Measurements from ENCODE around the gene NELFB. TPM values are rescaled to one million over a fixed set of nuclear protein-coding genes. Genes with fewer than 3 reads are reported as not detected.

Gene NELFB
- total RNA-seq, 1 donor from 2014 or later: 38.9 TPM

- DNase-seq (ENCODE audit: low spot score) (peak; percentile 63), ATAC-seq (no peak)
- intact Hi-C loops (cut with DNase I): no loop called here
Observed at GRCh38 chr9:137316012-137316981, 61.2 kb downstream of the NELFB start.

DNA sequence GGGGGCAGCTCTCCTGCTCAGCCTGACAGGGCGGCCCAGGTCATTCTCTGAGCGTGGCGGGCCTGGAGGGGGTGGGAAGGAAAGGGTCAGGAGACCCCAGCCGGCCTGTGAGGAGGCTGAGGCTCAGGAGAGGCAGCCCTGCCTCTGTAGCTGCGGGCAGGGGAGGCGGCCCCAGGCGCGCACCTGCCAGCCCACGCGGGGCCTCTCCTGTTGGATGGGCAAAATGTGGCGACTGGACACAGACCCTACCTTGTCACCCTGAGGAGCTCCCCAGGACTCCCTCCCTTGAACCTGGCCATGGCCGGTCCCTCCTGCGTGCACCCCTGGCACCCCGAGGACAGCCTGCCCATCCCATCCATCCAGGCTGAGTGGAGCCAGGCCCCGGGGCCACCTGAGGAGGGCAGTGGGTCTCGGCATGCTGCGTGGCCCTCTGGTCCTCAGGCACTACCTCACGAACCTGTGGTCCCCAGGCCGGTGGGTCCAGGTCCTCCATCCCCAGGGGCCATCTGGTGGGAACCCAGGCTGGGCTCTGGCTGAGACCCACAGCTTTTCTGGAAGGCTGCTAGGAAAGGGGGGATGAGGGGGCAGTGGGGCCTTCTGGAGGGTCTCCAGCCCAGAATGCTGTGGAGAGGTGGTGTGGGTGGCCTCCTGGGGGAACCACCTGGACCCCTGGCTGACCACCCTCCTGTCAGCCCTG, 62.0 kb downstream of the NELFB start:
- ATAC-seq (no peak), DNase-seq (ENCODE audit: low spot score) (no peak)
- intact Hi-C loops (cut with DNase I): no loop called here

DNA sequence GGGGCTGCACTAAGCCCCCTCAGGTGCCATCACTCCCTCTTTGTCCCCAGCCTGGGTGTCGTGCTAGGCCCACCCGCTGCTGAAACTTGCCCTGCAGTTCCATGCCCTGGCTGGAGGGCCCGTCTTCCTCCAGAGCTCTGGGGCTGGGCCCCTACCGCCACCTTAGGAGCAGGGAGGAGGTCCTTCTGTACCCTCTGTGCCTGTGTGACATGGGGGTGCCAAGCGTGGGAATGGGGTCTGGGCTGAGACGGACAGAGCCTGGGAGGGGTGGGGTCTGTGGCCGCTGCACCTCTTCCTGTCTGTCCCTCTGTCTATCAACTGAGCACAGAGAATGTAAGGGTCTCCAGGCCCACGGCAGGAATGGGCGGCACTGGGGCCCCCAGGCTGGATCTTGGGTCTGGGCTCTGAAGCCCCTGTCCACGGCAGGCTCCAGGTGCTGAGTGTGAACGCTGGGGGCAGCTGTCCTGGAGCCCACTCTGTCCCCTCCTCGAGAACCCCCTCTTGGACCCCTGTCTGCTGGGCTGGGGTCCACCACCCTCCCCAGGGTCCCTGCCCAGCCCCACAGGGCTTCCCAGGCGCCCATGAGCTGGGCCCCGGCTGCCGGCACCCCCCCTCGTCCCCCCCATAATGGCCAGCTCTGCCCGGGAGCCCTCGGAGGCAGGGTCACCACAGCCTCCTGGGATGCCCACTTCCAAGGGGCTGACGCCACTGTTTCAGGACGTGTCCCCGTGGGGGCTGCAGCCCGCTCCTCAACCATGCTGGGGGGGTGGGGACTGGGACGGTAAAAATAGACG, 62.8 kb downstream of the NELFB start:
- no peak for ATAC-seq
- DNase-seq (ENCODE audit: low spot score): no peak
- intact Hi-C loops (cut with DNase I): no loop called here

DNA sequence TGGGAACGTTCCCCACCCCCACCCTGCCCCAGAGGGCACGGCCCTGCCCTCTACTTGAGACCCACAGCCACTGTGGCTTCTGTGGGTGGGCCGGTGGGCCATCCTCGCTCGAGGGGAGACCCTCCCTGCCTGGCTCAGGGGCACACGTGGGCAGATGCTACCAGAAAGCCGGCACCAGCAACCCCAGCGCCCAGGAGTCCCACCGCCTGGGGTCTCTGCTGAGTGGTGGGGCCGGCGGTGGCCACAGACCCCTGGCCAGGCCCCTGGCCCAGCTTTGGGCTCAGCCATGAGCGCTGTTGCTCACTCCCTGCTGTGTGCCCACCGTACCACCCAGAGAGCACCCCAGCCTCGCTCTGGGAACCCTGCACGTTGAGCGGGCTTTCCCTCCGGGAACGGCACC, 63.5 kb downstream of the NELFB start:
- ATAC-seq (peak; percentile 5), DNase-seq (ENCODE audit: low spot score) (no peak)
- intact Hi-C loops (cut with DNase I): no loop called here

DNA sequence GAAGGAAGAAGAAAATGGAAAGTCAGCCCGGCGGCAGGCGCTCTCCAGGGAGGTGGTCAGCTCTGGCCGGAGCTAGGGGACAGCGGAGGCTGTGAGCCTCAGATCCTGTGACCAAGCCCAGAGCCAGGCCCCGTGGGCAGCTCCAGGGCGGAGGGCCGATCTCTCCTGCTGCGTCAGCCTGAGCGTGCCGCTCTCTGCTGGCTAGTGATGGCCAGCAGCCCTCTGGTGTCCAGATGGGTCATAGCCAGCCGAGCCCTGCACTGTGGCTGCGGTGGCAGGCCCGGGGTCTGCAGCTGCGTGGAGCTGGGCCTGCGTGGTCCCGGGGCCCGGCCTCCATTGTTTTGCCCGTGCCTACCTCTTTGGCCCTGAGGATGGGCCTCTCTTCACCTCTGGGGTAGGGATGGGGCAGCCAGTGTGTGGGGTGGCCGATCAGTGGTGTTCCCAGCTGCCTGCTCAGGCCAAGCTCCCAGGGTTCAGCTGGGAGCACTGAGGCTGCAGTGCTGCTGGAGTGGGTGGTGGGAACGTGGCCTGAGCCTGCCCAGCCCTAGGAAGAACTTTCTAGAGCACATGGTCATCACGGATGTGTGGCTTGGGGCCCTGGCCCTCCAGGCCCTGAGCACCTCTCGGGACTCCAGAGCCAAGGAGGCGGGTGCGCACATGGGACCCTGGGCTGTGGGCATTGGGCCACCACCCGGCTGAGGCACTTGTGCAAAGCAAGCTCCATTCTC, 64.0 kb downstream of the NELFB start:
- ATAC-seq: peak; percentile 66
- DNase-seq (ENCODE audit: low spot score): peak; percentile 68
- intact Hi-C loops (cut with DNase I): no loop called here

DNA sequence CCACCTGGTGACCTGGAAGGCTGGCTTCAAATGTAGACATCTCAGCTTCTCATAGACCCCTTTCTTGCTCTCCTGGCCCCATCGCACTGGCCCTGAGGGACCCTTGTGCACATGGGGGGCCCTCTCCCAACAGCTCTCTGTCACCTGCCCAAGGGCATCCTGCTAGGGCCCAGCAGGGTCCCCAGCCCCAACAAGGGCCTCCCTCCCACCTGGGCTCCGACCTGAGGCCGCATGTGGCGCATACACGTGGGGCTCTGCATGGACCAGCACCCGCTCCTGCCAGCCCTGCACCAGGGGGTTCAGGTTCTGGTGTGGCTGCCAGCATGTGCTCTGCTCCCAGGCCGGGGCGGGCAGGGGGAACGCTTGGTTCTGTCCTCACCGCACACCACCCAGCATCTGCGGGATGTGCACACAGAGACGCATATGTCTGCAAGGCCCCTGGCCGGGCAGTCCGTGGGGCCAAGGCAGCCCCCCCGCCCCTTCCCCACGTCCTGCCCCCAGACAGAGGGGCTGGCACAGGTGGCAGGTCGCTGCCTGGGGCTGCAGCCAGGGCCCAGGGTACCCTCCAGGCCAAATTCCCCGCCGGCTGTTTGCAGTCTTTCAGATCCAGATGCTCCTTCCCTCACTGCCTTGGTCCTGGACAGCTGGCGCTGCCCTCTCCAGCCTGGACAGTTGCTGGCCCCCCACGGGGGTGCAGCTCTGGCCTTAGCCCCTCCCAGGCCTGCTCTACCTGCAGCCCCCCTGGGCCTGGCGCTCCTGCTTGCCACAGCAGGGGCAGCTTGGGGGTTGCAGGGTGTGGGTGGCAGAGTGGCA, 64.8 kb downstream of the NELFB start:
- intact Hi-C loops (cut with DNase I): no loop called here
- no peak for DNase-seq (ENCODE audit: low spot score)
- ATAC-seq: no peak

- ATAC-seq (no peak), DNase-seq (ENCODE audit: low spot score) (no peak)
- intact Hi-C loops (cut with DNase I): no loop called here
Observed at GRCh38 chr9:137320555-137321384, 65.6 kb downstream of the NELFB start.

GRCh38 chr9:137321726-137322361, 66.7 kb downstream of the NELFB start:
- intact Hi-C loops (cut with DNase I): no loop called here
- ATAC-seq (no peak), DNase-seq (ENCODE audit: low spot score) (no peak)

Other genes with a start within 250 kb of the NELFB start
- 298 TPM for gene ABCA2, start 227.1 kb upstream of the NELFB start, total RNA-seq
- gene FUT7, start 223.2 kb upstream of the NELFB start, total RNA-seq: 0.18 TPM
- gene NPDC1, start 209.2 kb upstream of the NELFB start, total RNA-seq: 157 TPM
- 24.3 TPM for gene ENTPD2, start 201.3 kb upstream of the NELFB start, total RNA-seq
- 0.36 TPM for gene SAPCD2, start 184.8 kb upstream of the NELFB start, total RNA-seq
- 18.3 TPM for gene UAP1L1, start 177.8 kb upstream of the NELFB start, total RNA-seq
- 48.3 TPM for gene MAN1B1, start 168.3 kb upstream of the NELFB start, total RNA-seq
- gene DPP7, start 140.6 kb upstream of the NELFB start, total RNA-seq: 127 TPM
- gene GRIN1, start 116.2 kb upstream of the NELFB start, total RNA-seq: not detected
- gene LRRC26, start 85.3 kb upstream of the NELFB start, total RNA-seq: not detected
- gene TMEM210, start 83.3 kb upstream of the NELFB start, total RNA-seq: not detected
- gene ANAPC2, start 66.8 kb upstream of the NELFB start, total RNA-seq: 52.8 TPM
- 27.6 TPM for gene SSNA1, start 66.7 kb upstream of the NELFB start, total RNA-seq
- gene TPRN, start 54.6 kb upstream of the NELFB start, total RNA-seq: 8.8 TPM
- 25.6 TPM for gene TMEM203, start 49.7 kb upstream of the NELFB start, total RNA-seq
- gene NDOR1, start 49.6 kb upstream of the NELFB start, total RNA-seq: 16.5 TPM
- 10.6 TPM for gene RNF208, start 33.1 kb upstream of the NELFB start, total RNA-seq
- gene CYSRT1, start 30.2 kb upstream of the NELFB start, total RNA-seq: not detected
- gene RNF224, start 27.8 kb upstream of the NELFB start, total RNA-seq: not detected
- not detected for gene SLC34A3, start 24.4 kb upstream of the NELFB start, total RNA-seq
- 108 TPM for gene TUBB4B, start 14.0 kb upstream of the NELFB start, total RNA-seq
- not detected for gene STPG3, start 4.0 kb upstream of the NELFB start, total RNA-seq
- 4.0 TPM for gene TOR4A, start 22.4 kb downstream of the NELFB start, total RNA-seq
- gene NRARP, start 46.9 kb downstream of the NELFB start, total RNA-seq: 18.5 TPM
- 48.1 TPM for gene EXD3, start 167.8 kb downstream of the NELFB start, total RNA-seq
- gene NOXA1, start 168.1 kb downstream of the NELFB start, total RNA-seq: 7.4 TPM
- not detected for gene ENTPD8, start 186.0 kb downstream of the NELFB start, total RNA-seq
- gene NSMF, start 204.0 kb downstream of the NELFB start, total RNA-seq: 50.4 TPM

Data from sciatic nerve (tissue), 2 donors.